Measurements from ENCODE around the gene GALNT10.

GALNT10 gene

DNA sequence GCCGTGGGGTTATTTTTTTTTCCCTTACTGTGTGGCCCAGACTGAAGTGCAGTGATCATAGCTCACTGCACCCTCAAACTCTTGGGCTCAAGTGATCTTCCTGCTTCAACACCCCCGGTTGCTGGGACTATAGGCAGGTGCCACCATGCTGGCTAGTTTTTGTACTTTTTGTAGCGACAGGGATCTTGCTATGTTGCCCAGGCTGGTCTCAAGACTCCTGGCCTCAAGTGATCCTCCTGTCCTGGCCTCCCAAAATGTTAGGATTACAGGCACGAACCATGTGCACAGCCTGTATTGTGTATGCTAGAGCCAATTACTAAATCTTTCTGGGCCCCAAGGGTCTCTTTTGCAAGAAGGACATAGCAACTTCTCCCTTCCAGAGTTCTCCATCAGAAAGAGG lies 23.1 kb downstream of the GALNT10 start:
- Histone ChIP-seq H4K12ac (ENCODE audit: low read depth, low read length) (no peak overlapping the region), H2BK5ac (ENCODE audit: low read depth, low read length, poor library complexity) (no peak overlapping the region), H3K18ac (ENCODE audit: low read length) (peak overlapping the region; percentile 78), H3K79me1 (ENCODE audit: low read length) (peaks cover 18% of the 10 kb centered on the region), H3K4me1 (ENCODE audit: control insufficient read depth in 1 of 2, insufficient read depth in 2 of 2, low read length in 2 of 2) (peaks cover 8 to 21% of the 10 kb centered on the region in 2 experiments), H3K9me3 (ENCODE audit: insufficient read depth, low read depth, low read length) (no peaks in the 10 kb centered on the region), H2AK5ac (ENCODE audit: low read length) (peak overlapping the region; percentile 57), H2BK12ac (ENCODE audit: low read length) (peak overlapping the region; percentile 77), H3K4me2 (ENCODE audit: low read length) (no peak overlapping the region), H3K9ac (ENCODE audit: low read length) (no peak overlapping the region), H4K91ac (ENCODE audit: low read depth, low read length) (peak overlapping the region; percentile 27), H3K27ac (ENCODE audit: low read depth, low read length) (no peak overlapping the region), H3K23ac (ENCODE audit: low read length) (no peak overlapping the region), H4K8ac (ENCODE audit: low read depth, low read length) (no peak overlapping the region), H2AFZ (ENCODE audit: insufficient read depth, low read length, poor library complexity) (no peak overlapping the region), H3K4me3 (ENCODE audit: low read depth, low read length) (no peak overlapping the region), H3K27me3 (ENCODE audit: insufficient read depth, low read length) (no peaks in the 10 kb centered on the region), H3K14ac (ENCODE audit: low read length) (peak overlapping the region; percentile 26), H3K4ac (ENCODE audit: low read depth, low read length) (no peak overlapping the region), H2BK120ac (ENCODE audit: insufficient read depth, low read length, poor library complexity) (peak overlapping the region; percentile 11), H3K79me2 (ENCODE audit: control insufficient read depth, insufficient read depth, low read length, poor library complexity) (no peaks in the 10 kb centered on the region), H3K36me3 (ENCODE audit: control insufficient read depth in 1 of 2, insufficient read depth in 2 of 2, low read length in 2 of 2) (peaks cover 10 to 20% of the 10 kb centered on the region in 2 experiments)
- no CpG with 5 or more reads among the region's 4 CpGs for WGBS (ENCODE audit: extremely low coverage, insufficient coverage, insufficient read length)
- no peak for DNase-seq

DNA sequence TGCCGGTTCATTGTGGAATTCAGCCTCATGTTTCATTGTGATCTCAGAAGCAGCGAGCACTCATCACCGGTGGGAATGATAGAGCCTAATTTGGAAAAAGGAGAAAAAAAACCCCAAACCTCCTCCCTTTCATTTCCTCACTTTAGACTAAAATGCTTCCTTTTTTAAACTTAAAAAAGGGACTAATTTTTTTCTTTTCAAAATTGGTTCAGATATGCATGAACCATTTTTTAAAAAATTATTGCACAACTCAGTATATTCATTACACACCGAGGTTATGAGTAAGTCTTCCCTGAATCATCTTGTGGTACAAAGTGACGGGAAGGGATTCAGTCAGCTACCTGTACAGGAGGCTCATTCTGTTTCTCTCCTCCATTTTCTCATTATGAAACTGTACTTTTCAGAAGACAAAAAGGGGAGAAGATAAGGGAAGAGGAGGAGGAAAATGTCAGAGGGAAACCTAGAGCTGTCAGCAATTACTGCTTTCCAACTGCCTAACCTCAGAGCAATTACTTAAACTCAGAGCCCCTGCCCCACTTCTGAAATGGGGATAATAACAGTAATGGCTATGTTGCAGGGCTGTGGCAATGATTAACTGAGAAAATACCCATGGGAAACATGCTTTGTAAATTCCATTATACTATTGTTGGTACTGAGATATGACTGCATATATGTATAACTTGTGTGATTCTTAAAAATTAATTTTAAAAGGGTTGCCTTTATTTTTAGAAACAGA lies 24.0 kb downstream of the GALNT10 start:
- peak overlapping the region; percentile 11 for H3K27ac ChIP-seq (ENCODE audit: low read depth, low read length)
- peaks cover 7% of the 10 kb centered on the region for H3K79me2 ChIP-seq (ENCODE audit: control insufficient read depth, insufficient read depth, low read length, poor library complexity)
- peaks cover 17 to 30% of the 10 kb centered on the region in 2 experiments for H3K4me1 ChIP-seq (ENCODE audit: control insufficient read depth in 1 of 2, insufficient read depth in 2 of 2, low read length in 2 of 2)
- no peak overlapping the region for H3K14ac ChIP-seq (ENCODE audit: low read length)
- H3K23ac ChIP-seq (ENCODE audit: low read length) = no peak overlapping the region
- H2BK120ac ChIP-seq (ENCODE audit: insufficient read depth, low read length, poor library complexity) = no peak overlapping the region
- H3K4ac ChIP-seq (ENCODE audit: low read depth, low read length) = no peak overlapping the region
- WGBS (ENCODE audit: extremely low coverage, insufficient coverage, insufficient read length) = no CpG with 5 or more reads among the region's 5 CpGs
- peaks cover 25% of the 10 kb centered on the region for H3K79me1 ChIP-seq (ENCODE audit: low read length)
- no peak overlapping the region for H3K4me2 ChIP-seq (ENCODE audit: low read length)
- no peak overlapping the region for H2BK12ac ChIP-seq (ENCODE audit: low read length)
- H2BK5ac ChIP-seq (ENCODE audit: low read depth, low read length, poor library complexity) = no peak overlapping the region
- no peak overlapping the region for H4K8ac ChIP-seq (ENCODE audit: low read depth, low read length)
- no peak overlapping the region for H4K12ac ChIP-seq (ENCODE audit: low read depth, low read length)
- H3K36me3 ChIP-seq (ENCODE audit: control insufficient read depth in 1 of 2, insufficient read depth in 2 of 2, low read length in 2 of 2) = peaks cover 14 to 18% of the 10 kb centered on the region in 2 experiments
- no peak overlapping the region for H2AK5ac ChIP-seq (ENCODE audit: low read length)
- no peak overlapping the region for H3K4me3 ChIP-seq (ENCODE audit: low read depth, low read length)
- H3K18ac ChIP-seq (ENCODE audit: low read length) = no peak overlapping the region
- H3K27me3 ChIP-seq (ENCODE audit: insufficient read depth, low read length) = no peaks in the 10 kb centered on the region
- no peak overlapping the region for H4K91ac ChIP-seq (ENCODE audit: low read depth, low read length)
- H3K9ac ChIP-seq (ENCODE audit: low read length) = no peak overlapping the region
- H3K9me3 ChIP-seq (ENCODE audit: insufficient read depth, low read depth, low read length) = no peaks in the 10 kb centered on the region
- no peak overlapping the region for H2AFZ ChIP-seq (ENCODE audit: insufficient read depth, low read length, poor library complexity)
- DNase-seq = peak; percentile 24 to 62

DNA sequence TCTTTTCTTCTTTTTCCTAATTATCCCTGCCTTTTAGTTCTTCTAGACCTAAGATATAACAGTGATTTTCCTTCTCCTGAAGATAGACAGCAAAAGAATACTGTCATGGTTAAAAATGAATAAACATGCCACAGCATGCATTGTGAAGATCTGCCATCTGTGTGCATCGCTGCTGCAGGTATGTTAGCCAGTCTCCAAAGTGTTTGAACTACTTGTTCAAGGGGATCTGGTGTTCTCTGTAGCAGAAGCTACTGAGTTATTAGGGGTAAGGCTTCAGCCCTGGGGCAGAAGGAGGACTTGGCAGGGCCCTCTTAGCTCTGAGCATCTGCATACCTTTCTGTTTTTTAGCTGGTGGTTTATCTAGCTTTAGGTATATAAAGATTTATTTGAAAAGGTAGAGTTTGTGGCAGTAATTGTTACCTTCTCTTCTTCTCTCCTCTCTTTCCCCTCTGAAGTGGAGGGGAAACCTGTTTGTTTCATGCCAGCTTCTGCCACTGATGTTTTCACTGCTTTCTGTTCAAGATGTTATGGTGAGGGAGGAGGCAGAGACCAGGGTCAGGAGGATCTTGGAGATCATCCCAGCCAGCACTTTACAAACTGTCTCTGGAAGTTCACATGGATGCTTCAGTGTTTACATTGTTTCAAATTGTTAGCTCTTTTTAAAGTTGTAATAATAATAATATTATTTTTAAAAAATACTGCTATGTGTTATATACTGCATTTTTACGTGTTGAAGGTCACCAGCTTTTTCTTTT lies 25.2 kb downstream of the GALNT10 start:
- Histone ChIP-seq H3K23ac (ENCODE audit: low read length) (no peak overlapping the region), H3K4me2 (ENCODE audit: low read length) (no peak overlapping the region), H3K4me1 (ENCODE audit: control insufficient read depth in 1 of 2, insufficient read depth in 2 of 2, low read length in 2 of 2) (peaks cover 17 to 30% of the 10 kb centered on the region in 2 experiments), H2AFZ (ENCODE audit: insufficient read depth, low read length, poor library complexity) (no peak overlapping the region), H3K36me3 (ENCODE audit: control insufficient read depth in 1 of 2, insufficient read depth in 2 of 2, low read length in 2 of 2) (peaks cover 14 to 15% of the 10 kb centered on the region in 2 experiments), H2BK120ac (ENCODE audit: insufficient read depth, low read length, poor library complexity) (no peak overlapping the region), H3K79me2 (ENCODE audit: control insufficient read depth, insufficient read depth, low read length, poor library complexity) (peaks cover 7% of the 10 kb centered on the region), H3K4ac (ENCODE audit: low read depth, low read length) (no peak overlapping the region), H3K18ac (ENCODE audit: low read length) (no peak overlapping the region), H2BK5ac (ENCODE audit: low read depth, low read length, poor library complexity) (peak overlapping the region; percentile 71), H4K91ac (ENCODE audit: low read depth, low read length) (no peak overlapping the region), H2AK5ac (ENCODE audit: low read length) (no peak overlapping the region), H3K9ac (ENCODE audit: low read length) (no peak overlapping the region), H4K8ac (ENCODE audit: low read depth, low read length) (no peak overlapping the region), H4K12ac (ENCODE audit: low read depth, low read length) (no peak overlapping the region), H3K79me1 (ENCODE audit: low read length) (peaks cover 28% of the 10 kb centered on the region), H3K4me3 (ENCODE audit: low read depth, low read length) (no peak overlapping the region), H2BK12ac (ENCODE audit: low read length) (peak overlapping the region; percentile 81), H3K14ac (ENCODE audit: low read length) (peak overlapping the region; percentile 61), H3K27me3 (ENCODE audit: insufficient read depth, low read length) (no peaks in the 10 kb centered on the region), H3K9me3 (ENCODE audit: insufficient read depth, low read depth, low read length) (no peaks in the 10 kb centered on the region), H3K27ac (ENCODE audit: low read depth, low read length) (peak overlapping the region; percentile 27)
- no CpG with 5 or more reads among the region's 2 CpGs for WGBS (ENCODE audit: extremely low coverage, insufficient coverage, insufficient read length)
- DNase-seq = no peak

DNA sequence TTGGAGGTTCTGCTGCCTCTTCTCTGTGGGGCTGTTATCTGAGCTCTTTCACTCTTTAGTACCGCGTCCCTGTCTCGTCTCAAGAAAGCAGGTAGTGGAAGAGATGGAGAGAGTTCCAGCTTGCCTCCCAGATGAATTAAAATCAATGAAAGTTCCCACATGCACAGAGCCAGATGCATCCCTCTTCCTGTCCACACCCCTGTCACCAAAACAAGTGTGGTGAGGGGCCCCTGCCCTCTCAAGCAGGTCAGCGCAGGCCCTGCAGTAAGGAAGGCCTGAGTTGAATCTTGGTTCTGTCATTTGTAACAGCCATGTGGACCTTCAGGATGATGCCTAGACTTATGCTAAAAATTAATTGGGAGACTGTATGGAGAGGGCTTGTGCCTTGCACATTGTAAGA lies 26.9 kb downstream of the GALNT10 start:
- no peak overlapping the region for H3K14ac ChIP-seq (ENCODE audit: low read length)
- peak overlapping the region; percentile 58 for H3K4ac ChIP-seq (ENCODE audit: low read depth, low read length)
- H2AK5ac ChIP-seq (ENCODE audit: low read length) = no peak overlapping the region
- peak overlapping the region; percentile 2 for H4K8ac ChIP-seq (ENCODE audit: low read depth, low read length)
- peak overlapping the region; percentile 25 for H3K18ac ChIP-seq (ENCODE audit: low read length)
- H2AFZ ChIP-seq (ENCODE audit: insufficient read depth, low read length, poor library complexity) = no peak overlapping the region
- peaks cover 37% of the 10 kb centered on the region for H3K79me1 ChIP-seq (ENCODE audit: low read length)
- DNase-seq = no peak
- H3K9me3 ChIP-seq (ENCODE audit: insufficient read depth, low read depth, low read length) = no peaks in the 10 kb centered on the region
- H3K4me1 ChIP-seq (ENCODE audit: control insufficient read depth in 1 of 2, insufficient read depth in 2 of 2, low read length in 2 of 2) = peaks cover 17 to 30% of the 10 kb centered on the region in 2 experiments
- no peak overlapping the region for H3K4me3 ChIP-seq (ENCODE audit: low read depth, low read length)
- H3K27ac ChIP-seq (ENCODE audit: low read depth, low read length) = peak overlapping the region; percentile 15
- H3K23ac ChIP-seq (ENCODE audit: low read length) = no peak overlapping the region
- no peaks in the 10 kb centered on the region for H3K27me3 ChIP-seq (ENCODE audit: insufficient read depth, low read length)
- H2BK120ac ChIP-seq (ENCODE audit: insufficient read depth, low read length, poor library complexity) = peak overlapping the region; percentile 40
- peaks cover 11% of the 10 kb centered on the region in 2 experiments for H3K36me3 ChIP-seq (ENCODE audit: control insufficient read depth in 1 of 2, insufficient read depth in 2 of 2, low read length in 2 of 2)
- WGBS (ENCODE audit: extremely low coverage, insufficient coverage, insufficient read length) = no CpG with 5 or more reads among the region's 4 CpGs
- peaks cover 7% of the 10 kb centered on the region for H3K79me2 ChIP-seq (ENCODE audit: control insufficient read depth, insufficient read depth, low read length, poor library complexity)
- H4K91ac ChIP-seq (ENCODE audit: low read depth, low read length) = peak overlapping the region; percentile 33
- H3K9ac ChIP-seq (ENCODE audit: low read length) = no peak overlapping the region
- no peak overlapping the region for H3K4me2 ChIP-seq (ENCODE audit: low read length)
- H2BK5ac ChIP-seq (ENCODE audit: low read depth, low read length, poor library complexity) = peak overlapping the region; percentile 25
- no peak overlapping the region for H4K12ac ChIP-seq (ENCODE audit: low read depth, low read length)
- peak overlapping the region; percentile 4 for H2BK12ac ChIP-seq (ENCODE audit: low read length)
